ENCODE data around the gene COL18A1.
"Not testable (repeated sequence)": the region's sequence is repeated elsewhere in the genome, so short reads cannot be mapped to it uniquely, and the experiment has no call there.

The COL18A1 gene

DNA sequence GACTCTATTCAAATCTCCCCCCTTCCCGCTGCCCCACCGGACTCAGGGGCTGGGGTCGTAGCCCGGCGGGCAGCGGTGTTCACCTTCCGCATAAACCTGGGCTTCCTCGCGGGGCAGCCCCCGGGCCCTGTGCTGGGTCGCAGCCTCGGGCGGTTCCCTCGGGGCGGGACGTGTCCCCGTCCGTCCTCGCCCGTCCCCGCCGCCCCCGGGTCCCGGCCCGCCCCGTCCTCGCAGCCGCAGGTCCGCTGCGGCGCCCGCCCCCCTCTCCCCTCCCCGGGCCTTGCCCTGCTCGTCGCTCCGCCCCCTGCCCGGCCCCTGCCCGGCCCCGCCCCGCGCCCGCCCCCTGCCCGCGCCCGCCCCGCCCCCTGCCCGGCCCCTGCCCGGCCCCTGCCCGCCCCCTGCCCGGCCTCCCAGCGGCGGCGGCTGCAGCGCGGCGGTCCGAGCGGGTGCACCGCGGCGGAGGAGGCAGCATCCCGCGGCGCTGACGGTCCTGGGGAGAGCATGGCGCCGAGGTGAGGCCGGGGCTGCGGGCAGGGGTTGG lies at the start of gene COL18A1:
Gene COL18A1 (plus strand): TSS at position 436 of the 541 bp plus-strand sequence. CDS start 66 bp downstream, at position 502.
- no peak for DNase-seq (ENCODE audit: low spot score)

DNA sequence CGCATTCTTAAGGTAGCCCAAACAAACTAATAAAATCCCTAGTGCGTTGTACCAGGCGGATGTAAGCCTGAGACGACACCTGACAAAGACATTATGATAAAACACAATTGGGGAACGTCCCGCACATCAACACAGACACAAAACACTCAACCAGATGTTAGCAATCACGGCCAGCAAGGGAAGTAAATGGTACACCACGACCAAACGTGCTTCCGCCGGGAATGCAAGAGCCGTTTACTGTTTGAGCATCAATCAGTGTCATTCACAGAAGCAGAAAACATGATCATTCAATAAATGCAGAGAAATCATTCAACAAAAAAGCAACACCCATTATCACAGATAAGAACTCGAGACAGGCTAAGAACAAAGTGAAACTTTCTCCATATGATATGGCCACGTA lies 49.4 kb upstream of the COL18A1 start:
- DNase-seq (ENCODE audit: low spot score), result no peak

DNA sequence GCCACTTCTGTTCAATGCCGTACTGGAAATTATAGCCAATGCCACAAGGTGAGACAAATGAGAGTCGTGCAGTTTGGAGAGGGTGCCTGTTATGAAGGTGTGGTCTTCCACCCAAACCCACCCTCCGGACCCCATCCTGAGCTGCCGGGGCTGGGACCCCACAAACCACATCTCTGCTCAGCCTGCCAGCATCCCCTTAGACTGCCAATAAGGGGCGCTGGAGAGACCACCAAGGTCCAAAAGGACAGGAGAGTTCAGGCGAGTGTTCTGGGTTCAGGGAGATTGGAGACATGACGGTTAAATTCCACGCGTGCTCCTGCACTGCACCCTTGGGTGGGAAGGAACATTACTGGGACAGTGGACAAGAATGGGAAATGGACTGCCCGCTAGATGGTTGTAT lies 48.7 kb upstream of the COL18A1 start:
- no peak for DNase-seq (ENCODE audit: low spot score)

DNA sequence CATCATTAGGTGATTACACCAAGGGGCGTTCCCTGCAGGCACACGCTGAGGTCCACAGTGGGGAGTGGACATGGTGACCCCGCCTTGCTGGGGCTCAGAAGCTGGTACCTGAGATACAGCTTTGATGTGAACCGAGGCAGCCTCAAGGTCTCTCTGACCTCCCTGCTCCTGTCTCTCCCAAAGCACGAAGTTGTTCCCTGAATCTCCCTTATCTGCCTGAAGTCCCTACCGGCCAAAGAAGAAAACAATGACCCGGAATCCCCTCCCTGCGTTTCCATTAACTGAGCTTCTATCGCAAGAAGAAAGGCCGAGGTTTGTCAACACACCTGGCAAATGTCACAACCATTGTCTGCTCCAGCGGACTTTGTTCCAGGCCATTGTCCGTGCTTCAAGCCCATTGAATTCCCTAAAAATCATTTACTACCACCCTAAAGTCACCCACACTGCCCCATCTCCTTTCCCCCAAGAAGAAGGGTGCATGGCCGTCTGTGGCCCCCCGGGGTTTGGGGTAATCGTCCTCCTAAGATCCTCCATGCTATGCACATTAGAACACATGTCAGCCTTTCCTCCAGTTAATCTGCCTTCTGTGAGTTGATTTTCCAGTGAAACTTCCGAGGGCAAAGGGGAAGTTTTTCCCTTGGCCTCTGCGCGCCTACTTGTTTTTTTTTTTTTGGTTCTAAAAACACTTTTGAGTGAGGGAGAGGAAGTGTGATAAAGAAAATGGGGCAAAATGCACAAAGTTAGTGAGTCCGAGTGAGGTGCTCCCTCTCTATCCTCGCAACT lies 48.1 kb upstream of the COL18A1 start:
- no peak for DNase-seq (ENCODE audit: low spot score)

DNA sequence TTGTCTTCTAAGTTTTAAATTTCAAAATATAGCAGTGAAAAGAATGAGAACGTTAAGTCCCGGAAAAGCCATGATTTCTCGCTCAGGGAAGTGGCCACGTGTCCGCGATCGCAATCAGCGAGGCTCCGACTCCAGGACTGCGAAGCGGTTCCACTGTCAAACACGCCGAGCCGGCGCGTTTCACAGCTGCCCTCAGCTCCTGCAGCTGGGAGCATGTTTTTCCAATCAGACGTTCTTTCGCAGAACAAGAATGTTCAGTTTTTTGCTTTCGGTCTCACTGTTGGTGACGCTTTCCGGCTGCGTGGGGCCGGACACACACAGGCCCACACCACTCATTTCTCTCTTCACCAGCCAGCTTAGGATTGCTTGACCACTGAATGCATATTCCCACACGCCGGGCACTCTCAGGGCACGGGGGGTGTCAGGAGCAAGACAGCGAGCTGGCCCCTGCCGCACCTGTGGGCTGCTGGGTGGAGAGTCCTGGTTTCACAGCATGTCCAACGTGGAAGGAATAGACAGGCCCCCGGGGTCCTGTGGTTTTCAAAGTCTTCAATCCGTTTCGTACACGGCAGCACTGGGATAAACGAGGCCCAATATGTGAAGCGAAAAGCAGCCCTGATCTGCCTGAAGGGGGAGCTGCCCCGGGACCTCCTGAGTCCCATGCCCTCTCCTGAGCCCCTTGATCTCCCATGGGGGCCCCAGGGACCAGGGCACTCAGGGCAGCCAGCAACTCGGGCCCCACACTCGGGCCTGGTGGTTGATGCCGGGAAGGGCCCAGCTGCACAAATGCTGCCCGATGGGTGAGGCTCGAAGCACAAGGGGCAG lies 47.3 kb upstream of the COL18A1 start:
- no peak for DNase-seq (ENCODE audit: low spot score)

DNA sequence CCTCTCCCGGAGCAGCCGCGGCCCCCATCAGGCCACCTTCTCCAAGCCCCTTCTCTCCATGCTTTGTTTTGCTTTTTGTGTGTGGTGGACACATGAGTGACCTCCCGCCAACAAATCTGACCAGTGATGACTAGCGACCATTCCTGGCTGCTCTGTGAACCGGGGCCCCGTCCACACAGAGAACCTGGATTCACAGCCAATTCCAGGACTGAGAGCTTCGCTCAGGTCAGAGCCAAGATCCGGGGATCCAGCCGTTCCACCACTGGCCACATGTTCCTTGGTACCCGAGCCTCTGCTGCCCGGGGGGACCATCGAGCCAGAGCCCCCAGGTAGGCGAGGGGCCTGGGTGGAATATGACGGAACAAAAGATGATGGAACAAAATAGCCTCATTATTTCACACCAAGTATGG lies 46.7 kb upstream of the COL18A1 start:
- no peak for DNase-seq (ENCODE audit: low spot score)

DNA sequence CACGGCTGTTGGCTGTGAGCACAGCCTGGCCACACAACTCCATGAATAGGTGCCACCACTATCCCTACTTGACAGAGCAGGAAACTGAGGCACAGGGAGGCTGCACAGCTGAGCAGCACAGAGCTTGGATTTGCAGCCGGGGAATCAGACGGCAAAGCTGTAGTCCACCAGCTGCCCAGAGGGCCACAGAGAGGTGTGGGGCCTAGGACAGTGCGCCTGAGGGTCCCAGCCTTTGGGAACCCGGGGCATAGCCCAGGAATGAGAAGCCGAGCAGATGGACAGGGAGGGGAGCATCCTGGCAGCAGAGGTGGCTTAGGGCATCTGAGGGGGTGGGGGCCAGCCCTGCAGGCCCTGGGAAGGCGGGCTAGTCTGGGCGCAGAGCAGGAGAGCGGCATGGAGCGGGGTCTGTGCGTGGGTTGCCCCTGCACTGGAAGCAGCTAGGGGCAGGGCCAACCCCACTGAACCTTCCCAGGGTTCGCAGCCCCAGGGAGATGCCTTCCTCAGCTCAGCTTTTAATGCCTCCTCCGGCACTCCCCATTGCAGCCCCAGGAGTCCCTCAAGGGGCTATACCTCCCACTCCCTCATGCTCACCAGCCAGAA lies 46.2 kb upstream of the COL18A1 start:
- no peak for DNase-seq (ENCODE audit: low spot score)

DNA sequence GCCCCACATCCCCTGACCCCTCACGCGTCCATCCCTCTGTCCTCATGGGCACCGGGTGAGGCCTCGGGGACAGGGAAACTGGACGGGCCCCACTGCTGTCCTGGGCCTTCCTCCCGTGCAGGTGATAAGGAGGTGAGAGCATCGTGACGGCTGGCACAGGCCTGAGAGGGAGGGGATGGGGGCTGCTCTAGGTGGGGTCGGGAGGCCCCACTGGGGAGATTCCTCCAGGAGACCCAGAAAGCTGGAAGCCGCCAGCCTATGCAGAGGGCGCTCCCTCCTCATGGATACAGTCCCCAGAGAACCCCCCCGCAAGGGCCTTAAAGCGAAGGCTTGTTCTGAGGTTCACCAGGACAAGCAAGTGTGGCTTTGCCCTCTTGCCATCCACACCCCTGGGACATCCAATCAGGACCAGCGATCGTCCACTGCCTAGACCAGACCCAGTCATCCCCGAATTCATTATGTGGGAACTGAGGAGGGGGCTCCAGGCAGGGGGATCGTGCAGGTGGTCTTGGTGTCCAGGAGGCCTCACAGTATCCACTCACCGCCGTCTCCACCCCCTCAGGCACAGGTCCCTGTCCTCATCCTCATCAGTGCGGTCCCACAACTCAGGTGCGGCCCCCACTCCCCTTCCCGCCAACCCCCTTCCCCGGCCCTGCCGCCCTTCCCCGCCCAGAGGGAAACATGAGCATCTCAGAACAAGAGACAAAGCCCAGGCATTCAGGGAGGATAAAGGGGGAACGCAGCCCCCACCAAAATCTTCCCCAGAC lies 45.3 kb upstream of the COL18A1 start:
- no peak for DNase-seq (ENCODE audit: low spot score)

DNA sequence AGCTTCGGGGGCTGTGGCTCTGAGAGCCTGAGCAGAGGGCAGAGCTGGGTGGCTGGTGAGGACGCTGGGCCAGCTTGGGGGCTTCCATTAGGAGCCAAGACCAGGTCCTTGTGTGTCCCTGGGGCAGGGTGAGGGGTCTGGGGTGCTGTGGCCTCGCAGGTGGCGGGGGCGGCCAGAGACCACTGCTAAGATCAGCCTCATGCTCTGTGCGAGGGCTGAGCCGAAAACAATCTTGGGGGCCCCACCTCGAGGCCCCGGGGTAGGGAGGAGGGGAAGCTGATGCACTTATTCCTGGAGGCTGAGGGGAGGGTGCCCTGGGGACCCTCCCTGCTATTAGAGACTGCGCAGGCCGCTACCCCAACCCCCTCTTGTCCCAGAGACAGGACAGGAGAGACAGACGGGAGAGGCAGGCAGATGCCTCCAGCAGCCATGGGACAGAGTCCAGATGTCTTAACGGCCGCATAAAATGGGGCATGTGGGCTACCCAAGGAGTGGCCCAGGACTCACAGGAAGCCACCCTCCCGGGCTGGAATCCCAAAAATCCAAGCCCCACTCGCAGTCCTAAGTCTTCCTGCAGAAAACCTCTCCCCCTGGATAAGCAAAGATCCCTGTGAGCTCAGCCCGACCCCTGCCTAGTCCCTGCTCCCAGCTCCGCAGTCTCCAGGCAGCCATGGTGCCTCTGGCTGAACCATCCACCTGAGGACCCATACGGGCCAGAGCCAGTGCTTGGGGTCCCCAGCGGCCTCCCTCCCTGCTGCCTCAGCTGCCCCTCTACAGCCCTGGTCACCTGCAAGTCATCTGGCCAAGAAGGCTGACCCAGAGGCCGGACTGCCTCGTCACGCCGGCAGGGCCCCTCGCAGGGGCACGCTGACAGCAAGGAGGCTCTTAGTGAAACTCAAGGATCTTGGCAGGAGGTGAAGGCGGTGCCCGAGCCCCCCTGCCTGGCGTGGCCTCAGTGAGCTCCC lies 43.6 kb upstream of the COL18A1 start:
- DNase-seq (ENCODE audit: low spot score), result no peak

DNA sequence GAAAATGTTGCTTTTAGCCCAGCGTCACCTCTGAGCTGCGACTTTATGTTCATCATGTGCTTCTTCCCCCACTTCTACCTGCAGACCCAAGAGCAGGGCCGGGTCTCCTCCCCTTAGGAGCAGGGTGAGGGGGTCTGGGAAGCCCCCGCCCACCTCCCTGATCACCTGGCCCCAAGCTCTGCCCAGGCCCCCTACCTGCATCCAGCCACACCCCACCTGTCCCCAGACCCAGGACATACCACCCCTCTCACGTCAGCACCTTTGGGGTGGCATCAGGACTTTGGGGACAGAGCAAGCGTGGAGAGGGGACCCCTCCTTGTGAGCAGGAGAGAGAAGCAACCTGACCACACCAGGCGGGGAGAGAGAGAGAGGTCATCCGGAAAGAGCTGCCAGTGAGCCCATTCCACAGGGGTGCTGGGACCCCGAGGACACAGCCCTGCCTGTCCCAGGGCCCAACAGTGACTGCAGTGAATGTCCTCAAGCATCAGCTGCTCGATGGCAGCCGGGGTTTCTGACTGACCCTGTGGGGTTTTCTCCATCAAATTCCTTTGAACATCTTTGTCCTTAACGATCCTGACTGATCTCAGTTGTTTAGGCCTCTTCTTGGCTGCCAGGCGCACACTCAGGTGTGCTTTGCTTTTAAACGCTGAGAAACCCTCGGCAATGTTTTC lies 42.8 kb upstream of the COL18A1 start:
- no peak for DNase-seq (ENCODE audit: low spot score)

DNA sequence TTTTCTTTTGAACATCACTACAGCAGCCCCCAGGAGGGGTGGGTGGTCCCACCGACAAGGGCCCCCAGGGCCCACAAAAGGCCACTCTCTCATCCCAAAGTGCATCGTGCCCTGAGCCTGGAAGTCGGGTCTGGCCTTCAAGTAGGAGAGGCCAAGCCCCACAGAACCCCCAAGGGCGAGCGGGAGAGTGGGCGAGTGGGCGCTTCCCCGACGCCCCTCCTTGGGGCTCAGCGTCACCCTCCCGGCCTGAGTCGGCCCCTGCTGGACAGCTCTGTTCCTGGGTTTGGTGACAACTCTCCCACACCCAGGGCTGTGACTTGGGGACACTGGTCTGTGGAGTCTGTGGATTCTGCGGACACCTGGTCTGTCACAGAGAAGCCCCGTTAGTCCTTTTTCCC lies 42.2 kb upstream of the COL18A1 start:
- DNase-seq (ENCODE audit: low spot score), result no peak

DNA sequence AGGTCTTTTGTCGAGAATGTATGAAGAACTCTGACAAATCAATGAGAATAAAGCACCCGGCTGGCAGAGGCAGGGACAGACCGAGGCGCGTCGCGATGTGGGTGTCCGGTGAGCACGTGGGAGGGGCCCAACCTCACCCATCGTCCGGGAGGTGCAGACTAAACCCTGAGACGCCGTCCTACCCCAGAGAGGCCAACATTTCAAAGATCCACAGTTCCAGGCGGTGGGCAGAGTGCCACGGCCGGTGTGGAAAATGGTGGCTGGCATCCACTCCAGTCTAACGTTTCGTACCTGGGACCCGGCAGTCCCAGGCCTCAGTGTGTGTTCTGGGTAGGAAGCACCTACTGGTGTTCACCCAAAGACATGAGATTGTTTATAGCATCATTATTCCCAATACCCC lies 41.7 kb upstream of the COL18A1 start:
- not testable (repeated sequence) for DNase-seq (ENCODE audit: low spot score)

DNA sequence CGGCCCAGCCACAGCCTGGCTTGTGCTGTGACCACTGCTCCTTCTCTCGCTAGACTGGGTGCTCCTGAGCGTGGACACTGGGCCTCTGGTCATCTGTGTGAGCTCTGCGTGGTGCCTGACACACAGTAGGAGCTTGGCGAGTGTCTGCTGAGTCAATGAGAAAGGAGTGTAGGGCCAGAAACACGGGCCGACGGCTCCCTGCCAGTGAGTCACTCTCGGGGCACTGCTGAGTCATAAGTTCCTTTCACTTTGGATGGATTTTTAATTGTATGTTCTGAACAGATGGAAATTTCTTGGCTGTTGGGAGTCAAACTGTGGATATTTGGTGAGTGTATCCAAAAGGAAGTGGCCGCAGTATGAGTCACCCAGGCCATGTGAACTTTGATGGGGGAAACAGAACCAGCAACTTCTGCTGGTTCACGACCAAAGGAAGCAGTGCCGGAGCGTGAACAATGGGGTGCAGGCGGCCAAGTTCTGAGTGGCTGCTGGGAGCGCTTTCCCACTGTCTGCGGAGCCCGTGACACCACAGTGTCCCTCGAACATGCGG lies 41.0 kb upstream of the COL18A1 start:
- DNase-seq (ENCODE audit: low spot score), result peak; percentile 39

DNA sequence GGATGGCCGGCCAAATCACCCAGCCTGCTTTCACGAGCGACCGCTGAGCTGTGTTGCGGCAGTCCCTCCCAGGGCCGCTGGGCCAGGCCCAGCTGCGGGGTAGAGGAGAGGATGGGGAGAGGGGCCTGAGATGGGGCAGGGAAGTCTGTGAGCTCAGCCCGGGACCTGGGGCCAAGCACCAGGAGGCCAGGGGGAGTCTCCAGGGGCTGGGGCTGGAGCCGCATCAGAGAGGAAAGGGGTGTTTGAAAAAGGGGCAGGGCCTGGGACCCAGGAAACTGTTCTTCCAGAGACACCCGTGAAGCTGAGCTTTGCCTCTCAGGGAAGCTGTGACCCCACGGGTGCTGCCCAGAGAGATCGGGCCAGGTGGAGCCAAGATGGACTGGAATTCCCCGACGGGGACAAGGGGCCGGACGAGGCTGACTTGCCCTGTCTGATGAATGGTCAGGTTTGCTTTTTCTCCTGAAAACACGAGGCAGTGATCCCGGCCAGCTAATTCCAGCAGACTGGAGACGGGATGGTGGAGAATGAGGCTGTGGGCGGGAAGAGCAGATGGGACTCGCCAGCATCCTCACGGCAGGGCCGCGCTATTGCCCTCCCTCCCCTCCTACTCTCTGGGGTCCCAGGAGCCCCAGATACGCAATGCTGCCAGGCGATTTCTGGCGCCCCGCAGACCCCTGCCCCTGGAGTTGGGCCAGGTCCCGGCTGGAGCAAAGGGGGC lies 40.3 kb upstream of the COL18A1 start:
- no peak for DNase-seq (ENCODE audit: low spot score)

DNA sequence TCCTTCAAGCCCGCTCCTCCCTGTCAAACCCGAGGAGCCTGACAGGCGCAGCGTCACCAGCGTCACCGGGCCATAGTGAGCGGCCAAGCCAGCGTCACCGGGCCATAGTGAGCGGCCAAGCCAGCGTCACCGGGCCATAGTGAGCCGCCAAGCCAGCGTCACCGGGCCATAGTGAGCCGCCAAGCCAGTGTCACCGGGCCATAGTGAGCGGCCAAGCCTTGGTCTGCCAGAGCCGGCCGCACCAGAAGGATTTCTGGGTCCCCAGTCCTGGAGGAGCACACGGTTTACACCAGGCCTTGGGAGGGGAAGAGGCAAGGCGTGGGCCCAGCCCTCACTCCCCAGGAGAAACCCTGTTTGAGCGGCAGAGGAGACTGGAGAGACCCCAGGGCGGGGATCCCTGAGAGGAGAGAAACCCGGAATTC lies 39.8 kb upstream of the COL18A1 start:
- DNase-seq (ENCODE audit: low spot score), result no peak

DNA sequence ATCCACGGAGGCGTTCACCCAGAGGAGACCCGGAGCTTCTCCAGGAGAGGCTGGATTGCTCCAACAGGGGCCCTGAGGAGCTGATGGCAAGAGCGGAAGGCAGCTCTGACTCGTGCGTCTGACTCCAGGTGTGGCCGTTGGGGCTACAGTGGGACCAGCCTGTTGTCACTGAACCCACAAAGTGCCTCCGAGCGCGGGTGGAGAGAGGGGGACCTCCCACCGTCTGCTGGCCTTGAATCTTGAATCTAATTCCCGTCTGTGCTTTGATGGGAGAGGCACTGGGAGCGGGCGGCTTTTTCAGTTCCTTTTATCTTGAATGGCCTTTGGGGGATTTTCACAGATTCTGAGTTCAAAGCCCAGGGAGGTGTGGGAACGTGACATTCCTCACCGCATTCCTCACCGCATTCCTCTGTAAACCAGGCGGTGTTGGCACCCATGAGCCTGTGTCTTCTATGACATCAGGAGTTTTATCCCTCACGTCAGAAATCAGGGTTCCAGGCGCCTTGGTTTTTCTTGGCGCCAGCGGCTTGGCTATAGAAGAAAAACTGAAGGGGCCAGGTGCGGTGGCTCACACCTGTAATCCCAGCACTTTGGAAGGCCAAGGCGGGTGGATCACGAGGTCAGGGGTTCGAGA lies 39.2 kb upstream of the COL18A1 start:
- no peak for DNase-seq (ENCODE audit: low spot score)

DNA sequence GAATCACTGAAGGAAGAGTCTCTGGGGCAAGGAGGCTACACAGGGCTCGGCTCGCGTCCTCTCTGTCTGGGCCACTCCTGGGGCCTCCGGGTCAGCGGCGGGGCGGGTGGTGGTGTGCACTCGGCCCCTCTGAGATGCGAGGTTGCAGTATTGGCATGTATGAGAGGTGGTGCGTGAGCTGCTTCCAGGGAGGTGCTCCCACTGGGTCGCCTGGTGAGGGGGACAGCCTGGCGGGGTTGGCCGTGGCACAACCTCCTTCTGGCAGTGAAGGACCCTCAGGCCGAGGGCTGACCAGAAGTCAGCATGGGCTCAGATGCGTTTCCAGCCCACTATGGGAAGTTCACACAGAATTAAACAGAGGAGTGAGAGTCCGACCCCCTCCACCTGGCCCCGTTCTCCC lies 38.5 kb upstream of the COL18A1 start:
- DNase-seq (ENCODE audit: low spot score), result no peak

DNA sequence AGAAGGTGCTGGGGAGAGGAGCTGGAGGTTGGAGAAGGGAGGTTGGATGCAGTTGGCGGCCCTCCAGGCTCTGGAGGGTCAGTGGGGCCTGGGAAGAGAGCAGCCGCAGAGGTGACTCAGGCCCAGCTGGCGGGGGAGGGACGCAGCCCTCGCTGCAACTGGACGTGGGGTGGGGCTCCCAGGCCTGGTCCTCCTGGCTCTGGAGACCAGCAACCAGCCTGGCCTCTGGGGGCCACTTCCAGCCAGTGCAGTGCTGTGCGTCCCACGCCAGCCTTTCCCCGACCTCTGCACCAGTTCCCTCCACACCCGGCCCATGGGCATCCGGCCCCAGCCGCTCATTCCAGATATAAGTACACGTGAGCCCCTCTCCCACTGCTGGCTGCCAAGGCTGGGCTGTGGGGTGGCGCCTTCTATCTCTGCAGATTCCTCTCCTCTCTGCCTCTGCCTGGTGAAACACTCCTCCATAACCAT lies 38.0 kb upstream of the COL18A1 start:
- DNase-seq (ENCODE audit: low spot score), result no peak

All from putamen (tissue), 1 donor.